NCI-H526 treated with DMSO at 0.1 percent for 48 hours (cell line): ENCODE data around the gene COPA.

Experiments used
- DNase-seq: peaks from one replicate; lab custom pipeline; 2025; lab: John Stamatoyannopoulos, UW

The COPA gene

GRCh38 chr1:160362168-160362957, 19.3 kb upstream of the COPA start:
- DNase-seq, result no peak

DNA sequence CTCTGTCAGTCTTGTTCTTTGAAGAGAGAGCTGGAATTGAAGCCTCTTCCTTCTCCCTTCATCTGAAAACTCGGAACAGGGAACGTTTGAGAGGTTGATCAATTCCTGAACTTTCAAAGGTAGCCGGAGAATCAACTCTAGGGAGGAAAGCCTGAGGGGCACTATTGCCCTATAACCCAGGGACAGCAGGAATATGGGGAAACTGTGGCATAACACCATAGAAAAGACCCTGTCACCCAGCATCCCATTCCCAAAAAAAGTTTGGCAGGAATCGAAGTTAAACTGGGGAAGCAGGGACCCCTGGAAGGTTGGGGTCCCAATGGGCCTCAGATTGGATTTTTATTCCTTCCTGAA, 18.7 kb upstream of the COPA start:
- DNase-seq, result no peak

- no peak for DNase-seq
Observed at GRCh38 chr1:160361199-160361598, 18.1 kb upstream of the COPA start.

DNA sequence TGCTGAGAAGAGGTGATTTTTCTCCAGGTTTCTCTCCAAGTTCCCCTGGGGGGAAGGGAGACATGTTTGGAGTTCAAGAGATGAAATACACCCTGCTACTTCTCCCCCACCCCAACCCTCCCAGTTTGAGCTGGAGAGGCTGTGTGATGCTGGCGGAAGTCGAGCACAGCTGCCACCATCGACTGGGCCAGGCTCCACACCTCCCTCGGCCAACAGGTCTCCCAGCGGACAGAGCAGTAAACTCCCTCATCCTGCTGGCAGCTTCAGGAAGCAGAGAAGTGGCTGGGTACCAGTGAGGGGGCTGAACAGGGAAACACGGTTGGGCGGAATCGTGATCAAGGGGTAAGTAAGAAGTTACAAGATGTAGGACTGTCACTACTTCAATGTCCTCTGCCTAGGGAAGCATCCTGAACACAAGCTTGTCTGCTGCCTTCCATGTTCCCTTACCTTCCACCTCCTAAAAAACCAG, 17.2 kb upstream of the COPA start:
- DNase-seq, result no peak

- no peak for DNase-seq
Observed at GRCh38 chr1:160359559-160360226, 16.6 kb upstream of the COPA start.

DNA sequence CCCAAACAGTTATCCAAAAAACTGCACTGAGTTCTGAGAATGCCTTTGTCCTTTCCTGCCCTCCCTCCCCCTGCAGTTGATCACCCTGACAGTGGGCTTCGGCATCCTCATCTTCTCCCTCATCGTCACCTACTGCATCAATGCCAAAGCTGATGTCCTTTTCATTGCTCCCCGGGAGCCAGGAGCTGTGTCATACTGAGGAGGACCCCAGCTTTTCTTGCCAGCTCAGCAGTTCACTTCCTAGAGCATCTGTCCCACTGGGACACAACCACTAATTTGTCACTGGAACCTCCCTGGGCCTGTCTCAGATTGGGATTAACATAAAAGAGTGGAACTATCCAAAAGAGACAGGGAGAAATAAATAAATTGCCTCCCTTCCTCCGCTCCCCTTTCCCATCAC, 15.0 kb upstream of the COPA start:
- no peak for DNase-seq

GRCh38 chr1:160357286-160358002, 14.4 kb upstream of the COPA start:
- no peak for DNase-seq

- peak; percentile 16 for DNase-seq
Observed at GRCh38 chr1:160354388-160354985, 11.4 kb upstream of the COPA start.

DNA sequence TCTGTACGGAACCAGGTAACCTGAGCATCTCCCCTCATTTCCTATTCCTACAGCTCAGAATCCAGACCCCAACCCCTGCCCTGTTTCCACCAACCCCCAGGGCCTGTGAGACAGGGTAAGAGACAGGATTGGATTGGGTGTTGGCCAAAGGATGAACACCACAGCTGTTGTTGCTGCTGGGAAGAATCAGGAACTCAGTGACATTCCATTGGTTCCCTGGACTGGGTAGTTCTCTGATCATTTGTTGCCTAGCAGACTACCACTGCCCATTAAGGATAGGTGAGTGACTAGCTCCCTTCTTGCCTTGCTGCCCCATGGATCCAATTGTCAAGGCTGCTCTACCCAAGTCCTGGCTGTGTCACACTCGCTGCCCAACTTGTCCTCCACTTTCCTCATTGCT, 10.2 kb upstream of the COPA start:
- DNase-seq, result no peak

- no peak for DNase-seq
Observed at GRCh38 chr1:160352555-160352954, 9.5 kb upstream of the COPA start.

DNA sequence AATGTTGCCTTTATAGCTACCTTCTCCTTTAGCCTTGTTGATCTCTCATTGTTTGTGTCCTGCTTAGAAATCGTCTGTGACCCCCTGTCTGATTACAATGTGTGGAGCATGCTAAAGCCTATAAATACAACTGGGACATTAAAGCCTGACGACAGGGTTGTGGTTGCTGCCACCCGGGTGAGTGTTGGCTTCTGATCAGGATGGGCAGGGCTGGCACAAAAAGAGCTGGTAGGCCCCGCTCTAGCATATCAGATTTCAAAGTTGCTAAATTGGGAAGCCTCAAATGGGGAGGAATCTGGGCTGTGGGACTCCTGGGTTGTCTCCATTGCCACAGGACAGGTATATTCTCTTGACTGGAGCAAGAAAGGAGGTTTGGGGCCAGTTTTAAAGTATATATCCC, 8.6 kb upstream of the COPA start:
- DNase-seq, result no peak

DNA sequence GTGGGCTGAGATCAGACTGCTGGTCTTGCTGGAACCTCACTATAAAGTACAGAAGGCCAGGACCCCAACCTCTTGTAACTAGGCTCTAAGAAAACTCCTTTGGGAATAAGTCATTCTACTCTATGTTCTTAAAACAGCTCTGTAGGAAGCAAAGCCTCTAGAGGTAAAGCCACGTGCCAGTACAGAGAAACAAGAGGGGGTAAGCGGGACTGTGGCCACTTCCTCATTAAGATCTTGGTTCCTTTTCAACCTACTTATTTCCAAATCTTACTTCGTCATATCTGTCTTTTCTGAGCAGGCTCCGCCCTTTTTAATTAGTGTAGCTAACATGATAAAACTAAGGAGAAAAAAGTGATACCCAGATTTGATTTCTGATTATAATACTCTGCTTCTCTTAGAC, 3.9 kb upstream of the COPA start:
- no peak for DNase-seq

DNA sequence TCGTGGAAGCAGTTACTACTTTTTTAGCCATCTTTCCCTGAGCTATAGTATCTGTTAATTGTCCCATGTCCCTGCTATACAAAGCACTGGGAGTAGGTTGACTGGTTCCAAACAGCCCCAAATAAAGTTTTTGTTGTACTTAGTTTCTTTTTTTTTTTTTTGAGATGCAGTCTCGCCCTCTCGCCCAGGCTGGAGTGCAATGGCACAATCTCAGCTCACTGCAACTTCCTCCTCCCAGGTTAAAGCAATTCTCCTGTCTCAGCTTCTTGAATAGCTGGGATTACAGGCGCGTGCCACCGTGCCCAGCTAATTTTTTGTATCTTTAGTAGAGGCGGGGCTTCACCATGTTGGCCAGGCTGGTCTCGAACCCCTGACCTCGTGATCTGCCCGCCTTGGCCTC, 3.4 kb upstream of the COPA start:
- no peak for DNase-seq

DNA sequence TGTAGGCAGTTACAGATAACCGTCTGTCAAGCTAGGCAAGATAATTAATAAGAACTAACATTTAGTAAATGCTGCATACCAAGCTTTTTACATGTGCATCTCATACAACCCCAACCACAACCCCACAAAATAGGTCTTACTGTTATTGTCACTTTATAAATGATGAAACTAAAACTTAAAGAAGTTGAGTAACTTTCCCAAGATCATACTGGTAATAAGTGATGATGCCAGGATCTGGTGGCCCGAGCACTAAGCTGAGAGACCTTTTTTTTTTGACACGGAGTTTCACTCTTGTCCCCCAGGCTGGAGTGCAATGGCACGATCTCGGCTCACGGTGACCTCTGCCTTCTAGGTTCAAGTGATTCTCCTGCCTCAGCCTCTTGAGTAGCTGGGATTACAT, 1.9 kb upstream of the COPA start:
- no peak for DNase-seq

GRCh38 chr1:160344241-160344640, 1.2 kb upstream of the COPA start:
- no peak for DNase-seq

GRCh38 chr1:160342526-160342925, 524 bp downstream of the COPA start:
- DNase-seq, result no peak

DNA sequence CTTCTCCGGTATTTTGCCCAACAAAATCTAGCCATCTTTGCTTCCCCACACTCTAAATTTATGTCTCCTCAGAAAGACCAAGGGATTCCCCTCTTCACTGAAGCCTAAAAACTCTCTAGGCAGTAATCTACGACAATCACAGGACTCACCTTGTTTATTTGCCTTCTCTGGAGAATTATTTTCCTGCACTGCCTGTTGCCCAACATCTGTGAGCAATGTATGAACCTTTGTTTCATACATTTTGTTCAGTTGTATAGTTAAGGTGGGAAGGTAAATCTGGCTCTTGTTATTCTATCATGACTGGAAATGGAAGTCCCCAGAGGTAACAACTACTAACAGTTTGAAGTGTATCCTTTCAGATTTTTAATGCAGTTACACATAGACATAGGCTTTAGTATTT, 2.2 kb downstream of the COPA start:
- no peak for DNase-seq

- DNase-seq, result no peak
Observed at GRCh38 chr1:160340146-160340545, 2.9 kb downstream of the COPA start.

DNA sequence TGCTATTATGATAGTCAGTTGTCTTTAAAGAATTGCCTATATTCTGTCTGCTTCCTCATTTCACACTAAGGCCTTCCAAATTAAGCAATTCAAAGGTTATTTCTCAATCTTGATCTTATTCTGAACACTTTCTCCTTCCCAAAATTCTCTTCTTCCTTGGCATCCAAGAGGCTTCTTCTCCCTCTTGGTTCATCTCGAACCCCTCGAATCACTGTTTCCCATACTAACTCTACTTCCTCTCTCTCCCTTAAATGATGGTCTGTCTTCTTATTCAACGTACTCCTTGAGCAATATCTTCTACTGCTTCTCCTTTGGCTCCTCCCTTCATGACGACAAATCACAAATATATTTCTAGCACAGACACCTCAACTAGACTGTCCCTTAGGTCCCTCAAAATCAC, 4.5 kb downstream of the COPA start:
- DNase-seq, result no peak

DNA sequence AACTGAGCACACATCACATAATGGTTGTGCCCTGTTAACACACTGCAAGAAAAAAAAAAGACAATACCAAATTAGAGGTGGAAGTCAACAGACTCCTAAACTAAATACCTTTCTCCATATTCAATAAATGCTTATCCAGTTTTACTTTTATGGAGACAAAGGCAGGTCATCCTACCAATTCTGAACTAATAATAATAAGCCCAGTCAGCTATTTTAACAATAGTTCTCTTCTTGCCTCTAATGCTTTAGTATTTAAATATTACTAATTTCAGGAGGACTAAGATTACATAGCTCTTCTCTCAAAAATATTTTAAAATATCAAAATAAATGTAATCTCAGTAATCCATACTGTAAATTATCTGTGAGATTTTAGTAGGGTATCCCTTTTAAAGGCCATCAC, 10.5 kb downstream of the COPA start:
- DNase-seq, result no peak

- no peak for DNase-seq
Observed at GRCh38 chr1:160330119-160330518, 12.9 kb downstream of the COPA start.

DNA sequence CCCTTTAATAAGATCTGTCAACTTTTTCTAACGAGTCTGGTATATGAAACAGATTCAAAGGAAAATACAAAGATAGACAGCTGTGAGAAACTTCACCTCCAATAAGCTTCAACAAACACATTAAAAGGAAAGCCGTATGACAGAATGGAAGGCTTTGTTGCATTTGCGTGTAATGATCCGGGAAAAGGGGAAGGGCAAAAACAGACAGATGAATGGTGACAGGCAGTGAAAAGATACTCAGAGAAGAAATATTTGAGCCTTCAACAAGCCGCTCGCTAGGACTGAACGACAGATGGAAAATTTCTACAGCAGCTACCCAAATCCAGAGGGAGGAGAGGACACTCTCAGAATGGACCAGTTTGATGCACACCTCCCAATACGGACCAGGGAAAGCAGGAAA, 14.9 kb downstream of the COPA start:
- no peak for DNase-seq

- no peak for DNase-seq
Observed at GRCh38 chr1:160326418-160326817, 16.6 kb downstream of the COPA start.
